GM11168 (cell line): Measurements from ENCODE around the gene SLC2A10.

Source experiments
- in situ Hi-C: fragments of 300-500 bp; cut with MboI; formaldehyde crosslinking; loops from one replicate; pipeline ENCODE4 v1.12.0; 2022; ENCODE audit warnings: low sequenced_read_pairs; ENCODE audit not compliant: unreplicated experiment

The SLC2A10 gene

GRCh38 chr20:46701556-46701955, 7.9 kb upstream of the SLC2A10 start:
- in situ Hi-C loops = no loop called here

DNA sequence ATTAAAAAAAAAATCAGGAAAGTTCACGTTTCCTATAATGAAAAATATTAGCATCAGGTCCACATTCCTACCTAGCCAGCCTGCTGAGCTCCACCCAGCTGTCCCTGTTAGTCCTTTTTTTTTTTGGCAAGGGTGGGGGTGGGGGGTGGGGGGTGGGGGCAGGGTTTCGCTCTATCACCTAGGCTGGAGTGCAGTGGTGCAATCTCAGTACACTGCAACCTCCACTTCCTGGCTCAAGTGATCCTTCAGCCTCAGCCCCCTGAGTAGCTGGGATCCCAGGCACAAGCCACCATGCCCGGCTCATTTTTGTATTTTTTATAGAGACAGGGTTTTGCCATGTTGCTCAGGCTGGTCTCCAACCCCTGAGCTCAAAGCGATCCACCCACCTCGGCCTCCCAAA, 7.5 kb upstream of the SLC2A10 start:
- in situ Hi-C loops = no loop called here

- in situ Hi-C loops = no loop called here
These were observed 6.8 kb upstream of the SLC2A10 start for GRCh38 chr20:46702447-46703203.

DNA sequence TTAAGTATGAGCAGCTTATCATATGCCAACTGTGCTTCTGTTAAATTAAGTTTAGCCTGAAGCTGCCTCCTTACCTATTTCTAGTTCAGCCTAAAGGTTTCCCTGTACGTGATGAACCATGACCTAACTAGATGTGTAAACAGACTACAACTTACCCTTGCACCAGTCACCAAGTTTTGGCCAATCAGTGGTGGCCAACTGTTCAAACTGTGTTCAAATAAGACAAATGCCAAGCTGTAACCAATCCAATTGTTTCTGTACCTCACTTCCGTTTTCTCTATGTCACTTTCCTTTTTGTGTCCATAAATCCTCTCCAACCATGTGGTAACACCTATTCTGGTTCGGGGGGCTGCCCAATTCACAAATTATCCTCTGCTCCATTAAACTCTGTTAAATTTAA, 6.0 kb upstream of the SLC2A10 start:
- in situ Hi-C loops = no loop called here

DNA sequence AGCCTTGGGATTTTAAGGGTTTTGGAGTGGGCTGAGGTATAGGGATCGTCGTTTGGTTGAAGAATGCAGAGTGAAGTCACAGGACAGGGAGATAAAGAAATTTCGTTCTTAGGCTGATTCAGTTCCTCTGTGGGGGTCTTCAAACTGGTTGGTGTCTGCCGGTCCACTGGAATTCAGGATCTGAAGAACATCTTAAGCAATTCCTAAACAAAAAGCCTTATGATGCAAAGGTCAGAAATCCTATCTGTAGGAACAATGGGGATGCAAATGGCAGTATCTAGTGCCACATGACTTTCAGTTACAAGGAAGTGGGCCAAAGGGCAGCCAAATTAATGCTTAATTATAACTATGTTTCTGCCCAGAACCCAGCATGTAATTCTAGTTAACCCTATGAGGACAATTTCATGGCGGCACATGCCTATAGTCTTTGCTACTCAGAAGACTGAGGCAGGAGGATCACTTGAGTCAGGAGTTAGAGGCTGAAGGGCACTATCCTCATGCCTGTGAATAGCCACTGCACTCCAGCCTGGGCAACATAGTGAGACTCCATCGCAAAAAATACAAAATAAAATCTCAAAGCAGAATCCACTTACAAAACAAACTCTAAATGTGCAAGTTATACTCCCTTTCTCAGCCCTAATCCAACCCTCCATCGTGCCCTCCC, 4.6 kb upstream of the SLC2A10 start:
- in situ Hi-C loops = no loop called here

GRCh38 chr20:46705378-46705729, 4.1 kb upstream of the SLC2A10 start:
- in situ Hi-C loops = no loop called here

DNA sequence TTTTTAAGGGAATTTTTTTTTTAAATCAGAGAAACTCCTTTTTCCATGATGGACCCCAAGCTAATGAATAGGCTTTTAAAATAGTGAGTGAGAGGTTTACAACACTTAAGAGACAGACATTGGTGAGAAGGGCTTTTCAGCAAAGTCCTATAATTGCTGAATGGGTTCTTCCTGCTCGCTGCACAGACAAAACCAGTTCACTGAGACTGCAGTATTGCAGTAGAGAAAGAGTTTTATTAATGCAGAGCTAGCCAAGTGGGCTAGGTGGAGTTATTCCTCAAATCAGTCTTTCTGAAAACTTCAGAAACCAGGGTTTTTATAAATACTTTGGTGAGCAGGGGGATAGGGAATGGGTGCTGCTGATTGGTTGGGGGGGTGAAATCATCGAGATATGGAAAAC, 3.2 kb upstream of the SLC2A10 start:
- in situ Hi-C loops = no loop called here

GRCh38 chr20:46708172-46708860, 1.1 kb upstream of the SLC2A10 start:
- in situ Hi-C loops = no loop called here

DNA sequence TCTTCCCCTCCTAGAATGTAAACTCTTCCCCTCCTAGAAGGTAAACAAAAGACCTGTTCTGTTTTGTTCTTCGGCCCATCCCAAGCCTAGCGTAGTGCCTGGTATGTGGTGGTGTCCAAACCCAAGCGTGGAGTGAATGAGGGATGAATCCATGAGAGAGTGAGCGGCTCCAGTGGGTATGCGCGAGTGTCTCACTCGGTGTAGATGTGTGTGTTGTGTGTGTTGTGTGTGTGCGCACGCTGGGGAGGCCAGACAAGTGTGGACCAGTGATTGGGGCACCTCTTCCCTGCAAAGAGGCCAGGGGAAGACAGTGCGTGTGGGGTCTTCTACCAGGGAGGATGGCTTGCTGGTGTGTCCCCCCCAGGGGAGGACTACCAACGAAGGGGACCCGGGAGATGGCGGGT, 392 bp upstream of the SLC2A10 start:
- in situ Hi-C loops = no loop called here

- in situ Hi-C loops = no loop called here
These were observed 884 bp downstream of the SLC2A10 start for GRCh38 chr20:46710153-46710913.

DNA sequence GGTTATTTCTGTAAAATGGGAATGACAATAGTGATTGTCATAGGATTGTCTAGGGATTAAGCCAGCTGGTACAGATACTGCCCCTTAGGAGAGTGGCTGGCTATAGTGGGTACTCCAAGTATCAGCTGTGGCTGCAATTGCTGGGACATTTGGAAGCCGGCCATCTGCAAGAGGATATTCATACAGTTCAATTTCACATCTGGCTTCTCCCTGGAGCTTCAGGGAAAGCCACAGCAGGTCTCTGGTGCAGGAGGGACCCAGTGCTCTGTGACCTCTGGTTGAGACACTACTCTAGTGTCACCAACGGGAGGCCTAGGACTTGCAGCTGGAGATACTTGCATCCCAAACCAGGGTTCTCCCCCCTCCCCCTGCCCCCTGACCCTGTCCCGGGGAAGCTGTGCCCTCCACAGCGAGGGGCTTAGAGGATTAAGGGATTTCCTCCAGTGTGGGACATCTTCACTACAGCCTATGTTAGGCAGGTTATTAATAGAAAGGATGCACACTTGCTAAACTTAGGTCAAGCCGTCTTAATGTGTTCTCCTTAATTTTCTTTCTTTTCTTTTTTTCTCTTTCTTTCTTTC, 2.7 kb downstream of the SLC2A10 start:
- in situ Hi-C loops = no loop called here

GRCh38 chr20:46713957-46714834, 4.7 kb downstream of the SLC2A10 start:
- in situ Hi-C loops = no loop called here

- in situ Hi-C loops = no loop called here
These were observed 5.9 kb downstream of the SLC2A10 start for GRCh38 chr20:46715292-46715756.

DNA sequence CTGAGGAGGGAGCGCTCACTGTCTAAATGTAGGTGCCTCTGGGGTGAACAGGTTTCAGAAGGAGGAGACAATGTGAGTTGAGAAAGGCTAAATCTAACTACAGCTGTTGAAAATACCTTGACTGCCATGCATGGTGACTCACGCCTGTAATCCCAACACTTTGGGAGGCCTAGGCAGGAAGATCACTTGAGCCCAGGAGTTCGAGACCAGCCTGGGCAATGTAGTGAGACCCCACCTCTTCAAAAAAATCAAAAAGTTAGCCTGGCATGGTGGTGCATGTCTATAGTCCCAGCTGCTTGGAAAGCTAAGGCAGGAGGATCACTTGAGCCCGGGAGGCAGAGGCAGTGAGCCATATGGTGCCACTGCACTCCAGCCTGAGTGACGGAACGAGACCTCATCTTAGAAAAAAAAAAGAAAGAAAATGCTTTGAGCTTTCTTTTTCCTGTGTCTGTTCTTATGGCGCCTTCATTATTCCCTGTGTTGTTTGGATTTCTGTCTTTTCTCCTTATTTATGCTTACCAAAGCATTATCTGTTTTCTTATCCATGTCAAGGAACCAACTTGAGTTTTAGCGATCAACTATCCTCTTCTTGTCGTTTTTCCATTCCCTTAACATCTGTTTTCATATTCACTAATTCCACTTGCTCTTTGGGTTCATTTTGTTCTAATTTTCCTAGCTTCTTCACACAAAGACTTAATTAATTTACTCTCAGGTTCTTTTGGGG, 8.5 kb downstream of the SLC2A10 start:
- in situ Hi-C loops = no loop called here

GRCh38 chr20:46720019-46720418, 10.6 kb downstream of the SLC2A10 start:
- in situ Hi-C loops = no loop called here

- in situ Hi-C loops = no loop called here
These were observed 11.5 kb downstream of the SLC2A10 start for GRCh38 chr20:46720776-46721425.

DNA sequence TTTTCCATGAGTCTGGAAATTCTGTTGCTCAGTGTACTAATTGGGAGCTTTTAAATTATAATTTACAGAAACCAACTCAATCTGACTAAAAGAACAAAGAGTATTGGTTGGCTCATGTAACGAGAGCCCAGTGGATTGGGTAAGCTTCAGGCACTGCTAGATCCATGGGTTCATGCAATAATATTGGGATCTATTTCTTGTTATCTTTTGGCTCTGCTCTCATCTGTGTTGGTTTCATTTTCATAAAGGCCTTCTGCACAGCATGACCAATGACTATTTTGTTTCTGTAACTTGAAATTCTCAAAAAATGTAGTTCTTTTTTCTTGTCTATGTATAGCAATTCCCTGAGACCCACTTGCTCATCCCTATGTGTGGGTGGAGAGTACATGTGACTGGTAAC, 12.0 kb downstream of the SLC2A10 start:
- in situ Hi-C loops = no loop called here

GRCh38 chr20:46722450-46722849, 13.0 kb downstream of the SLC2A10 start:
- in situ Hi-C loops = no loop called here
